ENCODE measurements around the gene XAGE5. TPM values are rescaled to one million over a fixed set of nuclear protein-coding genes. Genes with fewer than 3 reads are reported as not detected.
"Not testable (repeated sequence)": the region's sequence is repeated elsewhere in the genome, so short reads cannot be mapped to it uniquely, and the experiment has no call there.

XAGE5 gene
- total RNA-seq = not detected in 2 replicates

- DNase-seq (ENCODE audit: low read depth) = no peak
These were observed at the start of gene XAGE5 for GRCh38 chrX:52811065-52811625. Gene XAGE5, plus strand, starts transcription at chrX:52811287. Its CDS starts 1,280 bp downstream, at chrX:52812567.

GRCh38 chrX:52765983-52766382 lies 45.1 kb upstream of the XAGE5 start:
- DNase-seq (ENCODE audit: low read depth) = not testable (repeated sequence)

- not testable (repeated sequence) for DNase-seq (ENCODE audit: low read depth)
These were observed 37.6 kb upstream of the XAGE5 start for GRCh38 chrX:52773504-52773903.

- DNase-seq (ENCODE audit: low read depth) = peak; percentile 47
These were observed 13.8 kb upstream of the XAGE5 start, which contains the start of gene SPANXN5 for GRCh38 chrX:52797327-52797726. Gene SPANXN5, minus strand, starts transcription at chrX:52797427. Its CDS starts 79 bp downstream, at chrX:52797348.

- peak; percentile 4 for DNase-seq (ENCODE audit: low read depth)
These were observed 6.2 kb upstream of the XAGE5 start for GRCh38 chrX:52804876-52805275.

- no peak for DNase-seq (ENCODE audit: low read depth)
These were observed 8.7 kb downstream of the XAGE5 start for GRCh38 chrX:52819788-52820187.

- peak; percentile 2 for DNase-seq (ENCODE audit: low read depth)
These were observed 10.1 kb downstream of the XAGE5 start for GRCh38 chrX:52821079-52821760.

- no peak for DNase-seq (ENCODE audit: low read depth)
These were observed 13.5 kb downstream of the XAGE5 start for GRCh38 chrX:52824608-52825007.

- DNase-seq (ENCODE audit: low read depth) = no peak
These were observed 19.5 kb downstream of the XAGE5 start for GRCh38 chrX:52830551-52830950.

GRCh38 chrX:52839137-52839536 lies 28.1 kb downstream of the XAGE5 start:
- DNase-seq (ENCODE audit: low read depth) = peak; percentile 0

GRCh38 chrX:52843619-52844018 lies 32.5 kb downstream of the XAGE5 start:
- not testable (repeated sequence) for DNase-seq (ENCODE audit: low read depth)

GRCh38 chrX:52852110-52852860 lies 41.2 kb downstream of the XAGE5 start:
- DNase-seq (ENCODE audit: low read depth) = peak; percentile 59

GRCh38 chrX:52856991-52857525 lies 46.0 kb downstream of the XAGE5 start:
- DNase-seq (ENCODE audit: low read depth) = peak; percentile 82

- DNase-seq (ENCODE audit: low read depth) = peak; percentile 42
These were observed 54.4 kb downstream of the XAGE5 start for GRCh38 chrX:52865343-52865998.

Other genes with a start within 250 kb of the XAGE5 start
- not detected in 2 replicates for gene SSX7, start 156.4 kb upstream of the XAGE5 start, total RNA-seq
- not detected in 2 replicates for gene SSX2, start 104.1 kb upstream of the XAGE5 start, total RNA-seq
- not detected in 2 replicates for gene SSX2B, start 60.0 kb upstream of the XAGE5 start, total RNA-seq
- not detected in 2 replicates for gene SPANXN5, start 13.9 kb upstream of the XAGE5 start, total RNA-seq
- gene XAGE3, start 56.8 kb downstream of the XAGE5 start, total RNA-seq = not detected in 2 replicates
- 13.7 and 14.8 TPM in 2 replicates for gene FAM156B, start 86.0 kb downstream of the XAGE5 start, total RNA-seq
- 3.5 and 10.5 TPM in 2 replicates for gene FAM156A, start 147.2 kb downstream of the XAGE5 start, total RNA-seq
- 0.52 and 3.3 TPM in 2 replicates for gene GPR173, start 237.5 kb downstream of the XAGE5 start, total RNA-seq

Measured in renal cortical epithelial cell (primary cell).